K562 (cell line): ENCODE measurements around the gene HBM. TPM values are rescaled to one million over a fixed set of nuclear protein-coding genes. Genes with fewer than 3 reads are reported as not detected.

Source experiments
- ATAC-seq: fragments of 200-7000 bp; cut with Tn5 transposase; 3 replicates; pipeline ENCODE4 v1.9.1; 2020; ENCODE audit warnings: moderate library complexity
- BruUV-seq: library from RNA; stranded (reverse); fragments of 400-500 nt; replicated peaks from 2 replicates; lab custom pipeline; 2021; lab: Mats Ljungman, UMichigan
- CTCF ChIA-PET: fragments of 300-600 bp; formaldehyde crosslinking; extraction: SDS; loops from one replicate; lab custom pipeline; 2021; ENCODE audit warnings: low intra/inter-chr PET ratio; lab: Yijun Ruan, JAX
- POLR2A ChIA-PET: fragments of 300-600, 350-650 bp; sonication (Branson Sonifier 250); formaldehyde crosslinking; extraction: SDS; loops from one replicate; lab custom pipeline; 2021; ENCODE audit warnings: antibody characterized with exemption, inconsistent platforms; lab: Yijun Ruan, JAX
- DNase-seq, 4 experiments: peaks; one replicate each; pipeline versions ENCODE4 v3.0.0 to v3.0.0-alpha.2; 2011 to 2018; ENCODE audit warnings: low spot score in 3 of 4, mixed read lengths in 3 of 4; ENCODE audit errors: extremely low read depth in 1 of 4
- FAIRE-seq: peaks from 2 replicates; lab custom pipeline; 2011; peaks lifted over from hg19 to GRCh38; lab: Jason Lieb, UNC
- H2AFZ ChIP-seq: 2 replicates; pipeline ENCODE4 v1.6.0; 2011; ENCODE audit warnings: low read depth, low read length, control low read depth, inconsistent platforms
- H3K27ac ChIP-seq: fragments of 200-600 bp; 3 replicates; pipeline ENCODE4 v1.8.0; 2011; ENCODE audit warnings: low read depth, mild to moderate bottlenecking, control low read depth, inconsistent platforms, low read length, moderate library complexity, mixed read lengths; ENCODE audit errors: extremely low read depth
- H3K27me3 ChIP-seq, 2 experiments: fragments of 300-600 bp in 1 of 2; 2 replicates in 1 of 2; 3 replicates in 1 of 2; pipeline versions ENCODE4 v1.6.0 to v1.8.0; 2011; ENCODE audit warnings: inconsistent platforms in 2 of 2, low read length in 2 of 2, mild to moderate bottlenecking in 1 of 2, mixed read lengths in 1 of 2, moderate library complexity in 1 of 2; ENCODE audit not compliant: control insufficient read depth in 2 of 2, insufficient read depth in 2 of 2
- H3K36me3 ChIP-seq: fragments of 300-600 bp; 3 replicates; pipeline ENCODE4 v1.8.0; 2011; ENCODE audit warnings: mild to moderate bottlenecking, low read length, inconsistent platforms; ENCODE audit not compliant: control insufficient read depth, insufficient read depth
- H3K4me1 ChIP-seq, 2 experiments: fragments of 200-600 bp in 1 of 2; replicated peaks in 1 of 2; 2 replicates in 1 of 2; 3 replicates in 1 of 2; pipeline versions ENCODE4 v1.5.1 to v1.8.0; 2011; ENCODE audit warnings: inconsistent platforms in 2 of 2, low read length in 2 of 2, mild to moderate bottlenecking in 1 of 2, mixed read lengths in 1 of 2, moderate library complexity in 1 of 2; ENCODE audit not compliant: control insufficient read depth in 2 of 2, insufficient read depth in 2 of 2
- H3K4me2 ChIP-seq: 2 replicates; pipeline ENCODE4 v1.6.1; 2011; ENCODE audit warnings: low read length, control low read depth, inconsistent platforms, mixed read lengths; ENCODE audit not compliant: insufficient read depth
- H3K4me3 ChIP-seq: fragments of 200-600 bp; sonication (generic), shearing (Covaris generic); 2 replicates; pipeline ENCODE4 v1.5.1; 2016; ENCODE audit warnings: control low read depth, inconsistent platforms
- H3K79me2 ChIP-seq: fragments of 200-600 bp; 3 replicates; pipeline ENCODE4 v1.8.0; 2011; ENCODE audit warnings: low read length, inconsistent platforms; ENCODE audit not compliant: control insufficient read depth, insufficient read depth
- H3K9ac ChIP-seq, 2 experiments: 2 replicates each; pipeline versions ENCODE4 v1.6.0 to v1.6.1; 2011; ENCODE audit warnings: low read depth in 2 of 2, low read length in 2 of 2, control low read depth in 1 of 2, inconsistent platforms in 1 of 2, mild to moderate bottlenecking in 1 of 2, mixed read lengths in 1 of 2; ENCODE audit not compliant: insufficient read depth in 1 of 2
- H3K9me1 ChIP-seq: one replicate; pipeline ENCODE4 v1.6.0; 2011; ENCODE audit warnings: inconsistent platforms, mild to moderate bottlenecking, low read length, moderate library complexity; ENCODE audit not compliant: control insufficient read depth, insufficient read depth
- H3K9me3 ChIP-seq: replicated peaks from 2 replicates; pipeline ENCODE4 v1.5.1; 2011; ENCODE audit warnings: low read depth, low read length, inconsistent platforms; ENCODE audit not compliant: control insufficient read depth, insufficient read depth
- H4K20me1 ChIP-seq: replicated peaks from 2 replicates; pipeline ENCODE4 v1.6.1; 2011; ENCODE audit warnings: low read length, inconsistent platforms, mixed read lengths; ENCODE audit not compliant: control insufficient read depth, insufficient read depth
- E2F6 ChIP-seq, 2 experiments: IDR thresholded peaks; 2 replicates each; pipeline ENCODE4 v1.6.1; 2011; ENCODE audit warnings: borderline replicate concordance in 1 of 2, control low read depth in 1 of 2, low read depth in 1 of 2, low read length in 1 of 2, mild to moderate bottlenecking in 1 of 2, mixed read lengths in 1 of 2, moderate library complexity in 1 of 2; ENCODE audit not compliant: insufficient read depth in 1 of 2, insufficient read length in 1 of 2, poor library complexity in 1 of 2, severe bottlenecking in 1 of 2; ENCODE audit errors: extremely low read depth in 1 of 2
- GMEB1 ChIP-seq: fragments of 250-450 bp; sonication (Bioruptor Pico); IDR thresholded peaks from 2 replicates; pipeline ENCODE4 v1.4.0; 2020; ENCODE audit warnings: mild to moderate bottlenecking
- HMGN3 ChIP-seq: IDR thresholded peaks from 2 replicates; pipeline ENCODE4 v1.6.1; 2011; ENCODE audit warnings: borderline replicate concordance, low read depth, mild to moderate bottlenecking, mixed read lengths, low read length; ENCODE audit not compliant: insufficient read length; ENCODE audit errors: extremely low read depth
- KDM2B ChIP-seq: fragments of 250-450 bp; sonication (Bioruptor Pico); IDR thresholded peaks from 2 replicates; pipeline ENCODE4 v1.8.0; 2021; ENCODE audit warnings: mild to moderate bottlenecking, moderate library complexity
- MNT ChIP-seq, 2 experiments: fragments of 450-650 bp; conservative IDR thresholded peaks; 2 replicates each; pipeline ENCODE4 v1.6.1; 2017; ENCODE audit warnings: mild to moderate bottlenecking in 2 of 2, moderate library complexity in 2 of 2
- MYBL2 ChIP-seq, 2 experiments: fragments of 450-650 bp in 1 of 2; sonication (generic) in 1 of 2; formaldehyde crosslinking in 1 of 2; IDR thresholded peaks; 2 replicates each; pipeline versions ENCODE4 v1.6.1 to v1.8.1; 2017 to 2022; ENCODE audit warnings: borderline replicate concordance in 1 of 2, inconsistent platforms in 1 of 2, low read depth in 1 of 2, mild to moderate bottlenecking in 1 of 2, missing genetic modification reagents in 1 of 2, moderate library complexity in 1 of 2
- NCOA4 ChIP-seq: fragments of 450-650 bp; IDR thresholded peaks from 2 replicates; pipeline ENCODE4 v1.6.1; 2018; ENCODE audit warnings: mild to moderate bottlenecking; ENCODE audit not compliant: partially characterized antibody
- RB1 ChIP-seq: fragments of 450-650 bp; IDR thresholded peaks from 2 replicates; pipeline ENCODE4 v1.6.1; 2017; ENCODE audit warnings: low read depth, mild to moderate bottlenecking
- SAP30 ChIP-seq: fragments of 200-600 bp; sonication (generic); IDR thresholded peaks from 2 replicates; pipeline ENCODE4 v1.6.1; 2012; ENCODE audit warnings: borderline replicate concordance, low read depth, mild to moderate bottlenecking, moderate library complexity, low read length, control low read depth, inconsistent platforms; ENCODE audit not compliant: insufficient read depth, poor library complexity, severe bottlenecking
- SOX6 ChIP-seq: fragments of 450-650 bp; IDR thresholded peaks from 2 replicates; pipeline ENCODE4 v1.6.1; 2014; ENCODE audit warnings: mild to moderate bottlenecking
- USF1 ChIP-seq: sonication (generic); formaldehyde crosslinking; IDR thresholded peaks from 2 replicates; pipeline ENCODE4 v1.9.0; 2022; ENCODE audit warnings: mild to moderate bottlenecking, missing genetic modification reagents
- ZKSCAN1 ChIP-seq: fragments of 150-350 bp; IDR thresholded peaks from 2 replicates; pipeline ENCODE4 v1.6.1; 2016; ENCODE audit warnings: low read depth, low read length
- WGBS: fragments of 100-300 bp; shearing (Covaris generic); methylation state at CpG from one replicate; pipeline ENCODE4 v1.1.6; 2016; ENCODE audit warnings: low coverage, mixed read lengths; ENCODE audit not compliant: insufficient coverage; ENCODE audit errors: missing lambda C conversion rate; 5-methylcytosine and 5-hydroxymethylcytosine counted together
- in situ Hi-C: fragments of 300-500 bp; cut with MboI; formaldehyde crosslinking; loops from 4 replicates; pipeline ENCODE4 v1.15.0; 2018; ENCODE audit warnings: inconsistent platforms, mixed read lengths
- intact Hi-C: fragments of 100-400 bp; cut with micrococcal nuclease; formaldehyde crosslinking; loops from 2 replicates; pipeline ENCODE4 v1.14.2; 2022
- polyA plus RNA-seq, 8 experiments: library from polyadenylated mRNA; depleted of rRNA in 4 of 8; stranded (reverse) in 5 of 8; unstranded in 3 of 8; fragments of >200 nt; fragmentation: Nextera tagmentation in 2 of 8; fragmentation: Illumina TruSeq in 1 of 8; extraction: Ambion mirVana in 2 of 8; extraction: Trizol in 1 of 8; gene quantifications; 2 replicates each; pipeline versions ENCODE4 v1.2.1 to v1.2.3, GENCODE V29; 2011 to 2014; ENCODE audit warnings: inconsistent platforms in 1 of 8, missing spikeins in 1 of 8
- total RNA-seq, 7 experiments: library from RNA; depleted of rRNA in 6 of 7; stranded (reverse); fragments of >200 nt in 6 of 7; fragmentation: Illumina TruSeq in 2 of 7; extraction: Trizol in 2 of 7; gene quantifications; 2 replicates each; pipeline versions ENCODE4 v1.2.1 to v1.2.3, GENCODE V29; 2011 to 2021; ENCODE audit warnings: low replicate concordance in 1 of 7

Gene HBM
- total and polyA plus RNA-seq, 9 of the 15 experiments (the other 6 are each of a cell fraction or from before 2014, with no cell fraction given) = not detected

GRCh38 chr16:180681-181564 is 15.1 kb downstream of the HBM start:
- DNase-seq = peak; percentile 43 to 95 (median 72)
- Histone ChIP-seq H3K79me2 (peaks cover 47% of the 10 kb centered on the region), H2AFZ (peak overlapping the region; percentile 84), H3K27me3 (no peaks in the 10 kb centered on the region), H3K4me1 (peaks cover 17 to 54% of the 10 kb centered on the region in 2 experiments; a peak in 4 of 5 replicates), H4K20me1 (0 out of 2 replicates have a peak, but pooled peaks cover 6% of the 10 kb centered on the region), H3K4me2 (peak overlapping the region; percentile 91), H3K36me3 (peaks cover 35% of the 10 kb centered on the region), H3K9me3 (no peaks in the 10 kb centered on the region), H3K4me3 (peak overlapping the region; percentile 61), H3K9ac (peak overlapping the region; percentile 72 to 98), H3K9me1 (peaks cover 3% of the 10 kb centered on the region), H3K27ac (peak overlapping the region; percentile 83)
- in situ Hi-C loops = loop anchor here (5.0 kb wide), 1 partner anchor 74 kb away; no protein-coding TSS in a partner anchor
- intact Hi-C loops = loop anchor here (2.0 kb wide), 1 partner anchor 74 kb away; no protein-coding TSS in a partner anchor
- ATAC-seq = peak; percentile 82
- ChIA-PET CTCF (interaction anchor here (1.2 to 4.5 kb wide), 5 partner anchors 70 to 115 kb away, joined by 5 to 42 read pairs (median 27); no protein-coding TSS in a partner anchor), POLR2A (interaction anchor here (0.7 to 1.4 kb wide), 6 partner anchors 10 to 144 kb away, joined by 3 to 7 read pairs (median 3); no protein-coding TSS in a partner anchor)
- peak; percentile 84 for FAIRE-seq
- BruUV-seq = no TSS peak
- 1% methylated on average over 64 of the region's 89 CpGs for WGBS
- TF ChIP-seq MNT (conservative IDR thresholded peaks at IDR 0.05) = peak; percentile 86 to 95; a peak in 3 of 4 replicates
- TF ChIP-seq SOX6 = peak; percentile 73
- peak; percentile 47 for TF ChIP-seq SAP30
- TF ChIP-seq ZKSCAN1 = peak; percentile 68; the same call in 1 of the 2 replicates
- TF ChIP-seq HMGN3 = peak; percentile 76
- no peak for TF ChIP-seq MYBL2 (IDR thresholded peaks at IDR 0.05; ENCODE audit: low read depth)
- peak; percentile 73 for TF ChIP-seq MYBL2 (CRISPR knock-in tag; IDR thresholded peaks at IDR 0.05; ENCODE audit: borderline replicate concordance)
- no peak for TF ChIP-seq NCOA4
- TF ChIP-seq E2F6 (IDR thresholded peaks at IDR 0.05; ENCODE audit: borderline replicate concordance in 1 of 2, extremely low read depth in 1 of 2, insufficient read depth in 1 of 2, insufficient read length in 1 of 2, low read depth in 1 of 2, low read length in 1 of 2, poor library complexity in 1 of 2, severe bottlenecking in 1 of 2) = peak; percentile 99
- peak; percentile 62; the same call in 1 of the 2 replicates for TF ChIP-seq USF1
- TF ChIP-seq GMEB1 (CRISPR knock-in tag) = peak; percentile 65; the same call in 1 of the 2 replicates
- peak; percentile 95 for TF ChIP-seq RB1
- TF ChIP-seq KDM2B (CRISPR knock-in tag) = peak; percentile 92
